Natural killer cell treated with Interleukin-12 subunit alpha and Interleukin-12 subunit beta and Interleukin-15 and Interleukin-18, amount 100 ng/mL, for 72 hours (primary cell): ENCODE data around the gene DCANP1. TPM values are rescaled to one million over a fixed set of nuclear protein-coding genes. Genes with fewer than 3 reads are reported as not detected.
A peak's percentile ranks its signal among the peaks of the same experiment; 100 is the strongest.

ENCODE experiments used
- ATAC-seq, 2 donors: fragments of 150-1000 bp; cut with Tn5 transposase in 1 of 2; sonication (Bioruptor Pico), chemical (Tn5 transposase) in 1 of 2; 2 replicates each; pipeline ENCODE4 v1.10.0; 2021
- DNase-seq: peaks from one replicate; pipeline ENCODE4 v3.0.0; 2022; ENCODE audit warnings: low spot score
- H3K27ac Mint-ChIP-seq, 2 donors: 1 replicate in 1 of 2; 2 replicates in 1 of 2; pipeline ENCODE4 v1.8.0; 2022; ENCODE audit warnings: mixed read lengths in 2 of 2, mild to moderate bottlenecking in 1 of 2, moderate library complexity in 1 of 2
- H3K27me3 Mint-ChIP-seq, 2 donors: 1 replicate in 1 of 2; 2 replicates in 1 of 2; pipeline ENCODE4 v1.8.0; 2022; ENCODE audit warnings: mixed read lengths in 2 of 2
- H3K36me3 Mint-ChIP-seq: one replicate; pipeline ENCODE4 v1.8.0; 2022; ENCODE audit warnings: mixed read lengths
- H3K4me1 Mint-ChIP-seq, 2 donors: 1 replicate in 1 of 2; 2 replicates in 1 of 2; pipeline ENCODE4 v1.8.0; 2022; ENCODE audit warnings: low read depth in 2 of 2, mixed read lengths in 2 of 2, mild to moderate bottlenecking in 1 of 2
- H3K4me3 Mint-ChIP-seq: one replicate; pipeline ENCODE4 v1.8.0; 2022; ENCODE audit warnings: mixed read lengths
- H3K9me3 Mint-ChIP-seq: 2 replicates; pipeline ENCODE4 v1.8.0; 2022; ENCODE audit warnings: mixed read lengths
- total RNA-seq, 2 donors: library from RNA; stranded (reverse); gene quantifications; one replicate each; pipeline ENCODE4 v1.2.3, GENCODE V29; 2022

Gene DCANP1
- total RNA-seq, 2 donors from 2014 or later, result not detected

- Mint-ChIP-seq H3K27ac (no peak overlapping the region), H3K4me1 (peaks cover 6 to 8% of the 10 kb centered on the region in 2 donors), H3K9me3 (no peaks in the 10 kb centered on the region), H3K36me3 (no peaks in the 10 kb centered on the region), H3K4me3 (no peak overlapping the region), H3K27me3 (peaks cover 0 to 5% of the 10 kb centered on the region in 2 donors)
- ATAC-seq, result no peak
- peak; percentile 41 for DNase-seq
Observed at GRCh38 chr5:135445306-135445985, 1.7 kb downstream of the DCANP1 start.

GRCh38 chr5:135444881-135445280 lies 2.3 kb downstream of the DCANP1 start:
- DNase-seq (peak; percentile 28), ATAC-seq (peak in 1 of 2 donors; percentile 31)
- H3K27me3 Mint-ChIP-seq, result peaks cover 0 to 5% of the 10 kb centered on the region in 2 donors
- H3K9me3 Mint-ChIP-seq, result no peaks in the 10 kb centered on the region
- no peak overlapping the region for H3K4me3 Mint-ChIP-seq
- peaks cover 6 to 8% of the 10 kb centered on the region in 2 donors for H3K4me1 Mint-ChIP-seq
- no peaks in the 10 kb centered on the region for H3K36me3 Mint-ChIP-seq
- H3K27ac Mint-ChIP-seq, result no peak overlapping the region

GRCh38 chr5:135444360-135444759 lies 2.8 kb downstream of the DCANP1 start:
- ATAC-seq (peak in 1 of 2 donors; percentile 65), DNase-seq (no peak)
- no peak overlapping the region for H3K4me3 Mint-ChIP-seq
- H3K4me1 Mint-ChIP-seq, result peaks cover 6 to 8% of the 10 kb centered on the region in 2 donors
- H3K27me3 Mint-ChIP-seq, result peaks cover 0 to 5% of the 10 kb centered on the region in 2 donors
- no peaks in the 10 kb centered on the region for H3K9me3 Mint-ChIP-seq
- H3K36me3 Mint-ChIP-seq, result no peaks in the 10 kb centered on the region
- no peak overlapping the region for H3K27ac Mint-ChIP-seq

GRCh38 chr5:135443161-135443960 lies 3.8 kb downstream of the DCANP1 start:
- ATAC-seq (no peak), DNase-seq (no peak)
- Mint-ChIP-seq H3K4me3 (no peak overlapping the region), H3K27ac (no peak overlapping the region), H3K27me3 (peaks cover 0 to 5% of the 10 kb centered on the region in 2 donors), H3K4me1 (peaks cover 6 to 8% of the 10 kb centered on the region in 2 donors), H3K9me3 (no peaks in the 10 kb centered on the region), H3K36me3 (no peaks in the 10 kb centered on the region)

GRCh38 chr5:135442431-135443160 lies 4.6 kb downstream of the DCANP1 start:
- peaks cover 0 to 5% of the 10 kb centered on the region in 2 donors for H3K27me3 Mint-ChIP-seq
- no peak for ATAC-seq
- peaks cover 6 to 8% of the 10 kb centered on the region in 2 donors for H3K4me1 Mint-ChIP-seq
- no peak overlapping the region for H3K27ac Mint-ChIP-seq
- no peaks in the 10 kb centered on the region for H3K36me3 Mint-ChIP-seq
- H3K4me3 Mint-ChIP-seq, result no peak overlapping the region
- DNase-seq, result no peak
- H3K9me3 Mint-ChIP-seq, result no peaks in the 10 kb centered on the region

- no peak overlapping the region for H3K27ac Mint-ChIP-seq
- H3K4me1 Mint-ChIP-seq, result peaks cover 6 to 8% of the 10 kb centered on the region in 2 donors
- no peaks in the 10 kb centered on the region for H3K36me3 Mint-ChIP-seq
- ATAC-seq (no peak), DNase-seq (no peak)
- H3K27me3 Mint-ChIP-seq, result peaks cover 0 to 5% of the 10 kb centered on the region in 2 donors
- H3K9me3 Mint-ChIP-seq, result no peaks in the 10 kb centered on the region
- no peak overlapping the region for H3K4me3 Mint-ChIP-seq
Observed at GRCh38 chr5:135441919-135442318, 5.2 kb downstream of the DCANP1 start.

GRCh38 chr5:135441350-135441831 lies 5.8 kb downstream of the DCANP1 start:
- H3K4me1 Mint-ChIP-seq, result peaks cover 6 to 8% of the 10 kb centered on the region in 2 donors
- H3K27me3 Mint-ChIP-seq, result peaks cover 2 to 5% of the 10 kb centered on the region in 2 donors
- H3K27ac Mint-ChIP-seq, result no peak overlapping the region
- no peaks in the 10 kb centered on the region for H3K9me3 Mint-ChIP-seq
- no peak for ATAC-seq
- no peak for DNase-seq
- no peaks in the 10 kb centered on the region for H3K36me3 Mint-ChIP-seq
- no peak overlapping the region for H3K4me3 Mint-ChIP-seq

GRCh38 chr5:135440916-135441315 lies 6.2 kb downstream of the DCANP1 start:
- H3K9me3 Mint-ChIP-seq, result no peaks in the 10 kb centered on the region
- H3K4me3 Mint-ChIP-seq, result no peak overlapping the region
- H3K27me3 Mint-ChIP-seq, result peaks cover 7% of the 10 kb centered on the region in 2 donors
- H3K36me3 Mint-ChIP-seq, result no peaks in the 10 kb centered on the region
- H3K4me1 Mint-ChIP-seq, result peaks cover 6 to 8% of the 10 kb centered on the region in 2 donors
- H3K27ac Mint-ChIP-seq, result no peak overlapping the region
- DNase-seq, result no peak
- no peak for ATAC-seq

- DNase-seq, result no peak
- H3K36me3 Mint-ChIP-seq, result no peaks in the 10 kb centered on the region
- peaks cover 7 to 11% of the 10 kb centered on the region in 2 donors for H3K27me3 Mint-ChIP-seq
- H3K4me1 Mint-ChIP-seq, result peaks cover 5% of the 10 kb centered on the region in 2 donors
- ATAC-seq, result no peak
- no peak overlapping the region for H3K27ac Mint-ChIP-seq
- H3K4me3 Mint-ChIP-seq, result no peak overlapping the region
- H3K9me3 Mint-ChIP-seq, result no peaks in the 10 kb centered on the region
Observed at GRCh38 chr5:135439231-135440205, 7.6 kb downstream of the DCANP1 start.

- Mint-ChIP-seq H3K9me3 (no peaks in the 10 kb centered on the region), H3K4me1 (no peaks in the 10 kb centered on the region), H3K27ac (no peak overlapping the region), H3K4me3 (no peak overlapping the region), H3K27me3 (peaks cover 6 to 7% of the 10 kb centered on the region in 2 donors), H3K36me3 (no peaks in the 10 kb centered on the region)
- peak; percentile 55 for DNase-seq
- no peak for ATAC-seq
Observed at GRCh38 chr5:135438636-135439221, 8.4 kb downstream of the DCANP1 start.

- Mint-ChIP-seq H3K36me3 (no peaks in the 10 kb centered on the region), H3K9me3 (no peaks in the 10 kb centered on the region), H3K27ac (no peak overlapping the region), H3K4me1 (no peaks in the 10 kb centered on the region), H3K4me3 (no peak overlapping the region), H3K27me3 (peaks cover 6 to 7% of the 10 kb centered on the region in 2 donors)
- ATAC-seq (no peak), DNase-seq (no peak)
Observed at GRCh38 chr5:135437796-135438560, 9.2 kb downstream of the DCANP1 start.

GRCh38 chr5:135437422-135437795 lies 9.7 kb downstream of the DCANP1 start:
- no peaks in the 10 kb centered on the region for H3K9me3 Mint-ChIP-seq
- H3K36me3 Mint-ChIP-seq, result no peaks in the 10 kb centered on the region
- H3K27ac Mint-ChIP-seq, result no peak overlapping the region
- H3K4me3 Mint-ChIP-seq, result no peak overlapping the region
- no peak for ATAC-seq
- H3K4me1 Mint-ChIP-seq, result no peaks in the 10 kb centered on the region
- peaks cover 6 to 7% of the 10 kb centered on the region in 2 donors for H3K27me3 Mint-ChIP-seq
- no peak for DNase-seq
